ENCODE results near the gene FERMT1. TPM values are rescaled to one million over a fixed set of nuclear protein-coding genes. Genes with fewer than 3 reads are reported as not detected.
A peak's percentile ranks its signal among the peaks of the same experiment; 100 is the strongest.

Gene FERMT1
- total RNA-seq, 1 donor from 2014 or later, result 10.9 TPM

DNA sequence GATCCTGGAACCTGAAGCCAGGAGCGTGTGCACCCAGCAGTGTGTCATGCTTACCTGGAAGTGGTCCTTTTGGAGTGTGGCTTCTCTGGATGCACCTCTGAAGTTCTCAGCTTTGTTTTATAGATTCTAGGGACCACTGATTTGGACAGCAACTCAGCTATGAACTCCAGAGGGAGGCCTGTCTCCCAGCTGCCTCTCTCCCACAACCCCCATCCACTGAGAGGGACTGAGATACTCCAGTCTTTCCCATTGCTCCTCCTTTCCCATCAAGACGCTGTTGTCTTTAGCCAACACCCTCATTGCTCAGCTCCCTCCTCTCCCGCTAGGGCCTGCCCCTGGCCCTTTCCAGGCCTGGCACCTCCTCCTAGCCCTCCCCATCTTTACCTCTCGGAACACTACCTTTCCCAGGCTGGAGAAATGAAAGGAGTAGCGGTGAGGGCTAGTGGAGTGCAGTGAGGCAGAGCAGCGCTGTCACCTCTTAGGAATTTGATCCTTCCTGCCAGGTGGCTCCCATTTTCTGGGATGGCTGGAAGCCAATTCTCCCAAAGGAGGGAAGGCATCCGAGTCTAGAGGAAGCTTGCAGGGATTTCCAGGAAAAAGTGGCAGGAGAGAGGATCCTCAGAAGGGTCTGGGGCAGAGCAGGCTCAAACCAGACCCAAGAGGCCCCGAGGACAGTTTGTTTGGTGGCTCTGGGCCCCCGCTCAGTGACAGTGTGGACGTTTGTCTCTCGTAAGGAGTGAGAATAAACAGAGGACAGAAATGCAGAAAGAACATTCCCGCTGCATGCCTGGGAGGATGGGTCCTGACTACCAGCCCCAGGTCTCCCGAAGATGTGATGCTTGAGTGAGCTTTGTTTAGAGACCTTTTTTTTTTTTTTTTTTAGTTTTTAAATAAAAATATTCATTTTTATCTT is 68.8 kb downstream of the FERMT1 start, which contains the start of gene LRRN4:
Gene LRRN4 (minus strand): TSS at position 285 of the 913 bp plus-strand sequence. CDS start 1,261 bp downstream, outside the sequence.
- Mint-ChIP-seq H3K27me3 (ENCODE audit: low read depth, unreplicated experiment) (peaks cover 24% of the 10 kb centered on the region), H3K27ac (ENCODE audit: unreplicated experiment) (no peak within 1 kb of the TSS), H3K4me3 (ENCODE audit: unreplicated experiment) (peak within 1 kb of the TSS; percentile 20), H3K36me3 (ENCODE audit: low read depth, unreplicated experiment) (peaks cover 3% of the 10 kb centered on the region), H3K9me3 (ENCODE audit: unreplicated experiment) (peaks cover 4% of the 10 kb centered on the region), H3K4me1 (ENCODE audit: low read depth, unreplicated experiment) (peaks cover 10% of the 10 kb centered on the region)
- no peak within 1 kb of the TSS for H3K27ac ChIP-seq (ENCODE audit: low read depth, low read length)
- no peak within 1 kb of the TSS for H3K4me3 ChIP-seq (ENCODE audit: insufficient read depth, low read depth, low read length)
- peaks cover 29% of the 10 kb centered on the region for H3K4me1 ChIP-seq (ENCODE audit: insufficient read depth, low read length)
- H3K9ac ChIP-seq (ENCODE audit: low read length), result no peak within 1 kb of the TSS
- DNase-seq (ENCODE audit: low read depth) (peak; percentile 32), FAIRE-seq (no peak)
- no peaks in the 10 kb centered on the region for H4K20me1 ChIP-seq (ENCODE audit: insufficient read depth, low read length)
- no peaks in the 10 kb centered on the region for H3K9me3 ChIP-seq (ENCODE audit: insufficient read depth, low read depth, low read length)
- peak within 1 kb of the TSS; percentile 82 for H3K4me2 ChIP-seq (ENCODE audit: low read length)
- no peaks in the 10 kb centered on the region for H3K36me3 ChIP-seq (ENCODE audit: insufficient read depth, low read length)
- H3K27me3 ChIP-seq (ENCODE audit: insufficient read depth, low read length), result peaks cover 12% of the 10 kb centered on the region
- no peak for TF ChIP-seq CTCF (IDR thresholded peaks at IDR 0.05; ENCODE audit: insufficient read depth, low read depth, low read length)
- TF ChIP-seq EZH2 (IDR thresholded peaks at IDR 0.05; ENCODE audit: insufficient read depth, low read length), result no peak
- no peaks in the 10 kb centered on the region for H3K79me2 ChIP-seq (ENCODE audit: insufficient read depth, low read length)
- H2AFZ ChIP-seq (ENCODE audit: low read depth, low read length), result peak within 1 kb of the TSS; percentile 89

DNA sequence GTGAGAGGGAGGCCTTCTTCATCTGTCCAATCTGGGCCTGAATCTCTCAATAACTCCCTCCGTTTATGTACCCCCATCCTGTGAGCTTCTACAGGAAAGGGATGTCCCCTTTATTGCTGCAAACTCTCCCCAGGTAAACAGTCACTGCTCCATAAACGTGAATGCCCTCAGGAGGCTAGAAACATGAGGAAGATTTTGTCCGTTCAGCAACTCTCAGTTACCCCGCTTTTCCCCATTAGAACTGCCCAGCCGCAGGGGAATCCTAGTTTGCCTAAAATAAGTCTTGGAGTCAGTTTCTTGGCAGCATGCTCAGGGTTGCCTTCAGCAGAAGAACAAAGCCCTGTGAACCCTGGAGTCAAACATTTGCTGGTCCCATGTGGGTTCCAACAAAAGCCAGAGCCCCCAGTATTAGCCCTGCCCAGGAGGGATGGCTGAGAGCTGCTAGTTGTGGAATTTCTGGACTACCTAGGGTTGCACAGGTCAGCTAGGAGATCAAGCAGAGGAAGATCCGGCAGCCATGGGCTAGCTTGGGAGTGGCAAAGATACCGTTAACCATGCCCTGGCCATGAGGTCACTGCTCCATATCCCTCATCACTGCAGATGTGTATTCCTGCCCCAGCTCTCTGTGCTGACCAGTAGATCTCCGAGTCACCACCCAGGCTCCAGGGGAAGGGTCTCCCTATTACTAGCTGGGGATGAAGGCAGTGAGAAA is 69.6 kb downstream of the FERMT1 start:
- no peaks in the 10 kb centered on the region for H4K20me1 ChIP-seq (ENCODE audit: insufficient read depth, low read length)
- DNase-seq (ENCODE audit: low read depth), result no peak
- no peak for FAIRE-seq
- H3K9ac ChIP-seq (ENCODE audit: low read length), result no peak overlapping the region
- peaks cover 24% of the 10 kb centered on the region for H3K27me3 Mint-ChIP-seq (ENCODE audit: low read depth, unreplicated experiment)
- no peak overlapping the region for H3K4me3 ChIP-seq (ENCODE audit: insufficient read depth, low read depth, low read length)
- peak overlapping the region; percentile 82 for H3K4me2 ChIP-seq (ENCODE audit: low read length)
- no peak overlapping the region for H3K27ac Mint-ChIP-seq (ENCODE audit: unreplicated experiment)
- H3K79me2 ChIP-seq (ENCODE audit: insufficient read depth, low read length), result no peaks in the 10 kb centered on the region
- peaks cover 4% of the 10 kb centered on the region for H3K36me3 Mint-ChIP-seq (ENCODE audit: low read depth, unreplicated experiment)
- no peaks in the 10 kb centered on the region for H3K36me3 ChIP-seq (ENCODE audit: insufficient read depth, low read length)
- peak overlapping the region; percentile 20 for H3K4me3 Mint-ChIP-seq (ENCODE audit: unreplicated experiment)
- H2AFZ ChIP-seq (ENCODE audit: low read depth, low read length), result peak overlapping the region; percentile 89
- peaks cover 4% of the 10 kb centered on the region for H3K9me3 Mint-ChIP-seq (ENCODE audit: unreplicated experiment)
- peaks cover 29% of the 10 kb centered on the region for H3K4me1 ChIP-seq (ENCODE audit: insufficient read depth, low read length)
- no peaks in the 10 kb centered on the region for H3K9me3 ChIP-seq (ENCODE audit: insufficient read depth, low read depth, low read length)
- no peak for TF ChIP-seq EZH2 (IDR thresholded peaks at IDR 0.05; ENCODE audit: insufficient read depth, low read length)
- no peak for TF ChIP-seq CTCF (IDR thresholded peaks at IDR 0.05; ENCODE audit: insufficient read depth, low read depth, low read length)
- H3K27ac ChIP-seq (ENCODE audit: low read depth, low read length), result no peak overlapping the region
- peaks cover 10% of the 10 kb centered on the region for H3K4me1 Mint-ChIP-seq (ENCODE audit: low read depth, unreplicated experiment)
- H3K27me3 ChIP-seq (ENCODE audit: insufficient read depth, low read length), result peaks cover 6% of the 10 kb centered on the region

All from astrocyte (in vitro differentiated cells and primary cell).